ENCODE data around the gene JAKMIP1. TPM values are rescaled to one million over a fixed set of nuclear protein-coding genes. Genes with fewer than 3 reads are reported as not detected.
A peak's percentile ranks its signal among the peaks of the same experiment; 100 is the strongest.

Gene JAKMIP1
- 11.3 and 12.3 TPM in 2 replicates for total RNA-seq

GRCh38 chr4:6200011-6200921, at the start of gene JAKMIP1:
Gene JAKMIP1 (minus strand): TSS chr4:6200549. CDS start chr4:6112850, 87,699 bp downstream.
- peak; percentile 84 for DNase-seq (ENCODE audit: low spot score)
- Mint-ChIP-seq H3K27ac (peak within 1 kb of the TSS; percentile 69), H3K4me3 (ENCODE audit: low read depth) (peak within 1 kb of the TSS; percentile 84), H3K27me3 (ENCODE audit: low read depth) (peaks cover 17% of the 10 kb centered on the region), H3K4me1 (ENCODE audit: low read depth) (peaks cover 34% of the 10 kb centered on the region), H3K9me3 (peaks cover 4% of the 10 kb centered on the region), H3K36me3 (ENCODE audit: low read depth) (peaks cover 9% of the 10 kb centered on the region)
- intact Hi-C loops (cut with micrococcal nuclease): no loop called here

- Mint-ChIP-seq H3K9me3 (peaks cover 7% of the 10 kb centered on the region), H3K4me1 (ENCODE audit: low read depth) (peaks cover 2% of the 10 kb centered on the region), H3K36me3 (ENCODE audit: low read depth) (no peaks in the 10 kb centered on the region), H3K4me3 (ENCODE audit: low read depth) (no peak overlapping the region), H3K27ac (no peak overlapping the region), H3K27me3 (ENCODE audit: low read depth) (peaks cover 45% of the 10 kb centered on the region)
- DNase-seq (ENCODE audit: low spot score): no peak
- intact Hi-C loops (cut with micrococcal nuclease): no loop called here
These were observed 48.0 kb upstream of the JAKMIP1 start for GRCh38 chr4:6248394-6248793.

- Mint-ChIP-seq H3K27me3 (ENCODE audit: low read depth) (peaks cover 45% of the 10 kb centered on the region), H3K4me3 (ENCODE audit: low read depth) (no peak overlapping the region), H3K4me1 (ENCODE audit: low read depth) (peaks cover 2% of the 10 kb centered on the region), H3K36me3 (ENCODE audit: low read depth) (no peaks in the 10 kb centered on the region), H3K9me3 (peaks cover 7% of the 10 kb centered on the region), H3K27ac (no peak overlapping the region)
- no peak for DNase-seq (ENCODE audit: low spot score)
- intact Hi-C loops (cut with micrococcal nuclease): no loop called here
These were observed 45.9 kb upstream of the JAKMIP1 start for GRCh38 chr4:6246170-6246634.

- no peak overlapping the region for H3K4me3 Mint-ChIP-seq (ENCODE audit: low read depth)
- peaks cover 42% of the 10 kb centered on the region for H3K27me3 Mint-ChIP-seq (ENCODE audit: low read depth)
These were observed 45.2 kb upstream of the JAKMIP1 start for GRCh38 chr4:6245246-6246169.

GRCh38 chr4:6242271-6243029, 42.1 kb upstream of the JAKMIP1 start:
- Mint-ChIP-seq H3K27me3 (ENCODE audit: low read depth) (peaks cover 21% of the 10 kb centered on the region), H3K4me1 (ENCODE audit: low read depth) (peaks cover 2% of the 10 kb centered on the region), H3K9me3 (peaks cover 7% of the 10 kb centered on the region), H3K36me3 (ENCODE audit: low read depth) (no peaks in the 10 kb centered on the region), H3K4me3 (ENCODE audit: low read depth) (no peak overlapping the region), H3K27ac (no peak overlapping the region)
- no peak for DNase-seq (ENCODE audit: low spot score)
- intact Hi-C loops (cut with micrococcal nuclease): no loop called here

More at GRCh38 chr4:6245246-6246169, 45.2 kb upstream of the JAKMIP1 start:
- peaks cover 2% of the 10 kb centered on the region for H3K4me1 Mint-ChIP-seq (ENCODE audit: low read depth)
- no peaks in the 10 kb centered on the region for H3K36me3 Mint-ChIP-seq (ENCODE audit: low read depth)
- peaks cover 7% of the 10 kb centered on the region for H3K9me3 Mint-ChIP-seq
- intact Hi-C loops (cut with micrococcal nuclease): no loop called here
- no peak overlapping the region for H3K27ac Mint-ChIP-seq
- DNase-seq (ENCODE audit: low spot score): no peak

GRCh38 chr4:6241062-6241845, 40.9 kb upstream of the JAKMIP1 start:
- Mint-ChIP-seq H3K9me3 (peaks cover 7% of the 10 kb centered on the region), H3K4me3 (ENCODE audit: low read depth) (no peak overlapping the region), H3K4me1 (ENCODE audit: low read depth) (peaks cover 2% of the 10 kb centered on the region), H3K27ac (no peak overlapping the region), H3K36me3 (ENCODE audit: low read depth) (no peaks in the 10 kb centered on the region), H3K27me3 (ENCODE audit: low read depth) (peaks cover 12% of the 10 kb centered on the region)
- no peak for DNase-seq (ENCODE audit: low spot score)
- intact Hi-C loops (cut with micrococcal nuclease): no loop called here

GRCh38 chr4:6239968-6240367, 39.6 kb upstream of the JAKMIP1 start:
- Mint-ChIP-seq H3K27ac (no peak overlapping the region), H3K4me3 (ENCODE audit: low read depth) (no peak overlapping the region), H3K4me1 (ENCODE audit: low read depth) (peaks cover 2% of the 10 kb centered on the region), H3K9me3 (peaks cover 5% of the 10 kb centered on the region), H3K36me3 (ENCODE audit: low read depth) (no peaks in the 10 kb centered on the region), H3K27me3 (ENCODE audit: low read depth) (peaks cover 12% of the 10 kb centered on the region)
- no peak for DNase-seq (ENCODE audit: low spot score)
- intact Hi-C loops (cut with micrococcal nuclease): no loop called here

- DNase-seq (ENCODE audit: low spot score): no peak
- peaks cover under 1% of the 10 kb centered on the region for H3K9me3 Mint-ChIP-seq
- intact Hi-C loops (cut with micrococcal nuclease): no loop called here
- peaks cover 7% of the 10 kb centered on the region for H3K27me3 Mint-ChIP-seq (ENCODE audit: low read depth)
- H3K4me1 Mint-ChIP-seq (ENCODE audit: low read depth): no peaks in the 10 kb centered on the region
- no peak overlapping the region for H3K27ac Mint-ChIP-seq
- no peaks in the 10 kb centered on the region for H3K36me3 Mint-ChIP-seq (ENCODE audit: low read depth)
- no peak overlapping the region for H3K4me3 Mint-ChIP-seq (ENCODE audit: low read depth)
These were observed 39.1 kb upstream of the JAKMIP1 start for GRCh38 chr4:6239486-6239885.

- Mint-ChIP-seq H3K4me1 (ENCODE audit: low read depth) (no peaks in the 10 kb centered on the region), H3K27me3 (ENCODE audit: low read depth) (peaks cover 3% of the 10 kb centered on the region), H3K4me3 (ENCODE audit: low read depth) (no peak overlapping the region), H3K36me3 (ENCODE audit: low read depth) (no peaks in the 10 kb centered on the region), H3K27ac (no peak overlapping the region), H3K9me3 (no peaks in the 10 kb centered on the region)
- DNase-seq (ENCODE audit: low spot score): no peak
- intact Hi-C loops (cut with micrococcal nuclease): no loop called here
These were observed 36.6 kb upstream of the JAKMIP1 start for GRCh38 chr4:6236816-6237390.

GRCh38 chr4:6235901-6236640, 35.7 kb upstream of the JAKMIP1 start:
- no peak overlapping the region for H3K27ac Mint-ChIP-seq
- no peaks in the 10 kb centered on the region for H3K9me3 Mint-ChIP-seq
- H3K27me3 Mint-ChIP-seq (ENCODE audit: low read depth): peaks cover 3% of the 10 kb centered on the region
- H3K4me1 Mint-ChIP-seq (ENCODE audit: low read depth): no peaks in the 10 kb centered on the region
- intact Hi-C loops (cut with micrococcal nuclease): no loop called here
- no peaks in the 10 kb centered on the region for H3K36me3 Mint-ChIP-seq (ENCODE audit: low read depth)
- no peak overlapping the region for H3K4me3 Mint-ChIP-seq (ENCODE audit: low read depth)
- DNase-seq (ENCODE audit: low spot score): no peak

- H3K36me3 Mint-ChIP-seq (ENCODE audit: low read depth): no peaks in the 10 kb centered on the region
- intact Hi-C loops (cut with micrococcal nuclease): no loop called here
- no peaks in the 10 kb centered on the region for H3K9me3 Mint-ChIP-seq
- no peak overlapping the region for H3K4me3 Mint-ChIP-seq (ENCODE audit: low read depth)
- DNase-seq (ENCODE audit: low spot score): no peak
- no peak overlapping the region for H3K27ac Mint-ChIP-seq
- H3K4me1 Mint-ChIP-seq (ENCODE audit: low read depth): no peaks in the 10 kb centered on the region
- H3K27me3 Mint-ChIP-seq (ENCODE audit: low read depth): peaks cover 3% of the 10 kb centered on the region
These were observed 34.7 kb upstream of the JAKMIP1 start for GRCh38 chr4:6235012-6235411.
